PC-9 (cell line): Measurements from ENCODE around the gene MPHOSPH8. TPM values are rescaled to one million over a fixed set of nuclear protein-coding genes. Genes with fewer than 3 reads are reported as not detected.

Experiments used
- BruUV-seq: library from RNA; stranded (reverse); fragments of 400-500 nt; replicated peaks from 2 replicates; lab custom pipeline; 2021; lab: Mats Ljungman, UMichigan
- CTCF ChIA-PET: fragments of 300-600 bp; sonication (Branson Sonifier 250); formaldehyde crosslinking; loops from one replicate; lab custom pipeline; 2022; ENCODE audit warnings: antibody characterized with exemption; lab: Charles Lee
- POLR2A ChIA-PET: fragments of 300-600 bp; sonication (Branson Sonifier 250); formaldehyde crosslinking; loops from one replicate; lab custom pipeline; 2022; ENCODE audit warnings: antibody characterized with exemption; ENCODE audit not compliant: unreplicated experiment; lab: Charles Lee
- DNase-seq, 2 experiments: peaks; one replicate each; pipeline versions ENCODE4 v3.0.0 to v3.0.0-alpha.2; 2015 to 2022; ENCODE audit warnings: mixed read lengths in 1 of 2
- H2AFZ ChIP-seq: fragments of 200-600 bp; sonication (generic); 2 replicates; pipeline ENCODE4 v1.8.1; 2017; ENCODE audit warnings: antibody characterized with exemption
- H3F3A ChIP-seq: fragments of 200-600 bp; sonication (generic); 2 replicates; pipeline ENCODE4 v1.8.1; 2017; ENCODE audit warnings: antibody characterized with exemption, mild to moderate bottlenecking, low read depth; ENCODE audit not compliant: insufficient read depth
- H3K27ac ChIP-seq: fragments of 200-600 bp; sonication (generic); 2 replicates; pipeline ENCODE4 v1.6.1; 2016; ENCODE audit warnings: mixed run types
- H3K27me3 ChIP-seq: fragments of 200-600 bp; sonication (generic); 2 replicates; pipeline ENCODE4 v1.6.1; 2016; ENCODE audit warnings: low read depth, mixed run types; ENCODE audit not compliant: insufficient read depth
- H3K36me3 ChIP-seq: fragments of 200-600 bp; sonication (generic); 2 replicates; pipeline ENCODE4 v1.6.1; 2016; ENCODE audit warnings: low read depth, mixed run types
- H3K4me1 ChIP-seq: fragments of 200-600 bp; sonication (generic); replicated peaks from 2 replicates; pipeline ENCODE4 v1.6.1; 2016; ENCODE audit warnings: mixed run types; ENCODE audit not compliant: insufficient read depth
- H3K4me2 ChIP-seq: fragments of 200-600 bp; sonication (generic); 2 replicates; pipeline ENCODE4 v1.6.1; 2017; ENCODE audit warnings: mixed run types
- H3K4me3 ChIP-seq: fragments of 200-600 bp; sonication (generic); 2 replicates; pipeline ENCODE4 v1.6.1; 2016; ENCODE audit warnings: mixed run types
- H3K79me2 ChIP-seq: fragments of 200-600 bp; sonication (generic); 2 replicates; pipeline ENCODE4 v1.6.1; 2017; ENCODE audit warnings: low read depth, mixed run types
- H3K9me2 ChIP-seq: fragments of 200-600 bp; sonication (generic); 2 replicates; pipeline ENCODE4 v1.8.1; 2017; ENCODE audit warnings: mild to moderate bottlenecking; ENCODE audit not compliant: insufficient read depth
- H3K9me3 ChIP-seq: fragments of 200-600 bp; sonication (generic); 2 replicates; pipeline ENCODE4 v1.8.1; 2016; ENCODE audit warnings: low read depth; ENCODE audit not compliant: insufficient read depth
- H4K20me1 ChIP-seq: fragments of 200-600 bp; sonication (generic); 2 replicates; pipeline ENCODE4 v1.8.1; 2017; ENCODE audit not compliant: insufficient read depth
- EZH2 ChIP-seq: fragments of 200-600 bp; sonication (generic); IDR thresholded peaks from 2 replicates; pipeline ENCODE4 v1.8.0; 2017; ENCODE audit warnings: antibody characterized with exemption, low read depth
- intact Hi-C: fragments of 100-400 bp; cut with micrococcal nuclease; formaldehyde crosslinking; loops from one replicate; pipeline ENCODE4 v1.10.0; 2022; ENCODE audit not compliant: unreplicated experiment
- total RNA-seq: library from RNA; stranded (reverse); gene quantifications from 2 replicates; pipeline ENCODE4 v1.2.3, GENCODE V29; 2021
- TF ChIP-seq, protein P1 (sequence below): fragments of 200-600 bp; sonication (generic); conservative IDR thresholded peaks from 2 replicates; pipeline ENCODE4 v1.6.1; 2017; ENCODE audit warnings: mixed run types, antibody characterized with exemption, mild to moderate bottlenecking, moderate library complexity

The MPHOSPH8 gene
- total RNA-seq, 1 experiment from 2014 or later, result 17.0 TPM

DNA sequence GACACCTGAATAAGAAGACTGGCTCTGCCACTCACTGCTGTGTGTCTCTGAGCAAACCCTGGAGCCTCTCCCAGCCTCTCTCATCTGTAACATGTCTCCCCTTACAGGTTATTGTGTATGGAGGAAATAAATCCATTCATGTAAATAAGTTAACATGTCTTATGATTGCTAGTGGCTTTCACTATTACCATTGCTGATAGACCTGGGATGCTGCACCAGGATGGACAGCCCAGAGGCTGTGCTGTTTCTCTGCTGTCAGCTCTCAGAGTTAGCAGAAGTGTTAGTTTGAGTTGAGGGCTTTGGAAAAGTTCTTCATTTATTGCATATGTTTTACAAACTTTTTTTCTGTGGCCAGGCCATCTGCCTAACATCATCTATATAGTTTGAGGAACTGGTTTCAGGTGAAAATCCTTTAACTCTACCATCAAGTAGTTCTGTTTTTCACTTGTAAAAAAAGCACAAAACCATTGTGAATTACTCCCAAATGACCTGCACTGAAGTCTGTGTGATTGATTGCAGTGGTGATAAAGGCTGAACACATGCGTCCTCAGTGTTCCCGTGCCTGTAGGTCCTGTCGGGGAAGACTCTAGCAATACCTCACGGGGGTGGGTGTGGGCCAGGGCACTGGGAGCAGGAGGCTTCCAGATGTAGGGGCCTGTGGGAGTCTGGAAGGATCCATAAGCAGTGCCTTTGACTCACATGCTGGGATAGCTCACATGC lies 24.6 kb downstream of the MPHOSPH8 start:
- Histone ChIP-seq H3K4me3 (no peak overlapping the region), H3K79me2 (no peaks in the 10 kb centered on the region), H3K9me2 (no peaks in the 10 kb centered on the region), H3K4me2 (no peak overlapping the region), H3K27ac (no peak overlapping the region), H2AFZ (no peak overlapping the region), H3K9me3 (no peaks in the 10 kb centered on the region), H3K36me3 (0 out of 2 replicates have a peak, but pooled peaks cover 17% of the 10 kb centered on the region), H3K4me1 (no peaks in the 10 kb centered on the region), H3F3A (no peaks in the 10 kb centered on the region), H4K20me1 (no peaks in the 10 kb centered on the region), H3K27me3 (no peaks in the 10 kb centered on the region)
- BruUV-seq, result no TSS peak
- DNase-seq, result no peak
- TF ChIP-seq EZH2, result no peak
- TF ChIP-seq, protein P1, sequence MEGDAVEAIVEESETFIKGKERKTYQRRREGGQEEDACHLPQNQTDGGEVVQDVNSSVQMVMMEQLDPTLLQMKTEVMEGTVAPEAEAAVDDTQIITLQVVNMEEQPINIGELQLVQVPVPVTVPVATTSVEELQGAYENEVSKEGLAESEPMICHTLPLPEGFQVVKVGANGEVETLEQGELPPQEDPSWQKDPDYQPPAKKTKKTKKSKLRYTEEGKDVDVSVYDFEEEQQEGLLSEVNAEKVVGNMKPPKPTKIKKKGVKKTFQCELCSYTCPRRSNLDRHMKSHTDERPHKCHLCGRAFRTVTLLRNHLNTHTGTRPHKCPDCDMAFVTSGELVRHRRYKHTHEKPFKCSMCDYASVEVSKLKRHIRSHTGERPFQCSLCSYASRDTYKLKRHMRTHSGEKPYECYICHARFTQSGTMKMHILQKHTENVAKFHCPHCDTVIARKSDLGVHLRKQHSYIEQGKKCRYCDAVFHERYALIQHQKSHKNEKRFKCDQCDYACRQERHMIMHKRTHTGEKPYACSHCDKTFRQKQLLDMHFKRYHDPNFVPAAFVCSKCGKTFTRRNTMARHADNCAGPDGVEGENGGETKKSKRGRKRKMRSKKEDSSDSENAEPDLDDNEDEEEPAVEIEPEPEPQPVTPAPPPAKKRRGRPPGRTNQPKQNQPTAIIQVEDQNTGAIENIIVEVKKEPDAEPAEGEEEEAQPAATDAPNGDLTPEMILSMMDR, result no peak
- intact Hi-C loops, result no loop called here
- POLR2A ChIA-PET, result no interaction called here
- CTCF ChIA-PET, result no interaction called here

DNA sequence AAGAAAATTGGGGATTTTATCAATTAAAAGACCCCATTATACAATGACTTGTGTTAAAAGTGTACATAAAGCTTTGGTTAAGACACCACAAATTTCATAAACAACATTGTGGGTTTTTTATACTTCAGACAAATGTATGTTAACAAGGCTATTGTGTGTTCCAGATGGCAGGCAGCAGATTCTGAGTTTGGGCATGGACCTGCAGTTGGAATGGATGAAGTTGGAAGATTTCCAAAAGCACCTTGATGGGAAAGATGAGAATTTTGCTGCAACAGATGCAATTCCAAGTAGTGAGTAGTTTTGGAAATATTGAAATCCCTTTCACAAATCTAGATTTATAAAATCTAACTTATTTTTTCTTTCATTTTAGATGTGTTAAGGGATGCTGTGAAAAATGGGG lies 25.4 kb downstream of the MPHOSPH8 start:
- DNase-seq, result no peak

DNA sequence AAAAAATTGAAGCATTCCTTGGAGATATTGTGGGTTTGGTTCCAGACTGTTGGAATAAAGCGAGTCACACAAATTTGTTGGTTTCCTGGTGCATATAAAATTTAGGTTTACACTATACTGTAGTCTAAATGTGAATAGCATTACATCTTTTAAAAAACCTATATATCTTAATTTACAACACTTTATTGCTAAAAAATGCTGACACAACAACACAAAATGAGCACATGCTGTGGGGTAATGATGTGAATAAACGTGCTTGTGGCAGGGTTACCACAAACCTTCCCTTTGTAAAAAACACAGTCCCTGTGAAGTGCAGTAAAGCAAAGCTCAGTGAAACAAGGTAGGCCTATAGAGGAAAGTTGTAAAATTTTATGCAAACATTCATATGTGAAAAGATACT lies 27.7 kb downstream of the MPHOSPH8 start:
- CTCF ChIA-PET, result no interaction called here
- Histone ChIP-seq H3K4me1 (no peaks in the 10 kb centered on the region), H3K9me2 (no peaks in the 10 kb centered on the region), H4K20me1 (peaks cover 1% of the 10 kb centered on the region; the same call in 1 of the 2 replicates), H2AFZ (no peak overlapping the region), H3K4me3 (no peak overlapping the region), H3K9me3 (no peaks in the 10 kb centered on the region), H3F3A (no peaks in the 10 kb centered on the region), H3K79me2 (no peaks in the 10 kb centered on the region), H3K36me3 (0 out of 2 replicates have a peak, but pooled peaks cover 9% of the 10 kb centered on the region), H3K4me2 (no peak overlapping the region), H3K27ac (no peak overlapping the region), H3K27me3 (no peaks in the 10 kb centered on the region)
- intact Hi-C loops, result no loop called here
- no peak for DNase-seq
- BruUV-seq, result no TSS peak
- TF ChIP-seq, protein P1, result no peak
- no peak for TF ChIP-seq EZH2
- POLR2A ChIA-PET, result no interaction called here

More for the DNA sequence above, 25.4 kb downstream of the MPHOSPH8 start:
- H3K4me1 ChIP-seq, result no peaks in the 10 kb centered on the region
- no peaks in the 10 kb centered on the region for H3F3A ChIP-seq
- no peak overlapping the region for H3K4me3 ChIP-seq
- ChIA-PET CTCF (no interaction called here), POLR2A (no interaction called here)
- H3K27ac ChIP-seq, result no peak overlapping the region
- H4K20me1 ChIP-seq, result no peaks in the 10 kb centered on the region
- no peaks in the 10 kb centered on the region for H3K9me3 ChIP-seq
- H3K27me3 ChIP-seq, result no peaks in the 10 kb centered on the region
- no peak overlapping the region for H2AFZ ChIP-seq
- H3K79me2 ChIP-seq, result no peaks in the 10 kb centered on the region
- H3K36me3 ChIP-seq, result 0 out of 2 replicates have a peak, but pooled peaks cover 17% of the 10 kb centered on the region
- intact Hi-C loops, result no loop called here
- no peaks in the 10 kb centered on the region for H3K9me2 ChIP-seq
- no peak overlapping the region for H3K4me2 ChIP-seq
- no TSS peak for BruUV-seq
- no peak for TF ChIP-seq EZH2
- TF ChIP-seq, protein P1, result no peak
